ENCODE results near the gene UNC13B. TPM values are rescaled to one million over a fixed set of nuclear protein-coding genes. Genes with fewer than 3 reads are reported as not detected.

The UNC13B gene
- total RNA-seq, 1 donor, result 25.3 TPM

DNA sequence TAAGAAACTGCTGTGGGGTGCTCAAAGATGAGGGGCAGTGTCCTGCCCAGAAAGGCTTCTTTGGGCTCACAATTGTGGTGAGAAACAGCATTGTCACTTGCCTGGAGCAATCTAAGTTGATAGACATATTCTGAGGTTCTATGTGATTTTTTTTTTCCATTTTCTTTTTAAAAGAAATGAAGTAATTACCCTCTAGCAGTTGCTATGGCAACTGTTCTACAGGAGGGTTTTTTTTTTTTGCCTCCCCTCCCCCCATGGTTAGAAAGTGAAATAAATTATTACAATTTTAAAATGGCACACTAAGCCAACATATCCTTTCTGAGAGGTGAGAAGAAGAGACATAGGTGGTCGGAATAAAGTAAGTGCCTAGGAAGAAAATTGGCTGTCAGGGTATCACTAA is 127.0 kb downstream of the UNC13B start:
- Histone ChIP-seq H4K20me1 (ENCODE audit: insufficient read depth, low read length) (no peaks in the 10 kb centered on the region), H3K27ac (ENCODE audit: low read depth, low read length) (no peak overlapping the region), H3K4me1 (ENCODE audit: insufficient read depth, low read length) (no peaks in the 10 kb centered on the region), H3K4me2 (ENCODE audit: insufficient read depth, low read length) (no peak overlapping the region), H3K79me2 (ENCODE audit: insufficient read depth, low read length) (no peaks in the 10 kb centered on the region), H3K4me3 (ENCODE audit: insufficient read depth, low read length) (no peak overlapping the region), H3K27me3 (ENCODE audit: insufficient read depth, low read length) (no peaks in the 10 kb centered on the region), H3K9me3 (ENCODE audit: low read depth, low read length) (no peaks in the 10 kb centered on the region), H2AFZ (ENCODE audit: low read length) (no peak overlapping the region), H3K36me3 (ENCODE audit: insufficient read depth, low read length) (no peaks in the 10 kb centered on the region)
- no peak for DNase-seq (ENCODE audit: insufficient read length, low spot score, missing footprints)
- TF ChIP-seq, protein P1, sequence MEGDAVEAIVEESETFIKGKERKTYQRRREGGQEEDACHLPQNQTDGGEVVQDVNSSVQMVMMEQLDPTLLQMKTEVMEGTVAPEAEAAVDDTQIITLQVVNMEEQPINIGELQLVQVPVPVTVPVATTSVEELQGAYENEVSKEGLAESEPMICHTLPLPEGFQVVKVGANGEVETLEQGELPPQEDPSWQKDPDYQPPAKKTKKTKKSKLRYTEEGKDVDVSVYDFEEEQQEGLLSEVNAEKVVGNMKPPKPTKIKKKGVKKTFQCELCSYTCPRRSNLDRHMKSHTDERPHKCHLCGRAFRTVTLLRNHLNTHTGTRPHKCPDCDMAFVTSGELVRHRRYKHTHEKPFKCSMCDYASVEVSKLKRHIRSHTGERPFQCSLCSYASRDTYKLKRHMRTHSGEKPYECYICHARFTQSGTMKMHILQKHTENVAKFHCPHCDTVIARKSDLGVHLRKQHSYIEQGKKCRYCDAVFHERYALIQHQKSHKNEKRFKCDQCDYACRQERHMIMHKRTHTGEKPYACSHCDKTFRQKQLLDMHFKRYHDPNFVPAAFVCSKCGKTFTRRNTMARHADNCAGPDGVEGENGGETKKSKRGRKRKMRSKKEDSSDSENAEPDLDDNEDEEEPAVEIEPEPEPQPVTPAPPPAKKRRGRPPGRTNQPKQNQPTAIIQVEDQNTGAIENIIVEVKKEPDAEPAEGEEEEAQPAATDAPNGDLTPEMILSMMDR (IDR thresholded peaks at IDR 0.05; ENCODE audit: extremely low read depth, low read depth, low read length), result no peak

DNA sequence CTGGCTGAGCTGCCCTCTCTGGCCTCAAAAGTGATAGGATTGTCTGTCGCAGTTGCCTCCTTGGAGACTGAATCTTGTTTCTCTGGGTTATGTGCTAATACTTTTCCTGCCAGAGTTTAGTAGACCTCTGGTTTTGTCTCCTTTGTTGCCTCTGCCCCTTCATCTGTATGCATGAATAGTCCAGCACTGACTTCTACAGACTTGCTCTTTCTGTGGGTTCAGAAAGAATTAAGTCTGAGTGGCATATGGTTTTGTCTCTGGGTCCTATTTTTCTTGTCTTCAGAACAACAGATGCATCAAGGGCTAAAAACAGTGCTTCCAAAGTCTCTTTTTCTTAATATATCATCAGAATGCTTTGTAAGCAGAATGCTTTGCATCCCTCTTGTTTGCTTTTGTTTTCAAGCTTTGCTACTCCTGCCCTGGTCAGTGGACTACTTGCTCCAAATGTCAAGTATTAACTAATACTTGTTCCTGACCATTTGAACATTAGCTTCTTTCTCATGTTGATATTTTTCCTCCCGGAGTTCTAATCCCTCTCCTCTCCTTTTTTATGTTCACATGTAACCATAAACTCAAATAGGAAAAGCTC is 131.7 kb downstream of the UNC13B start:
- Histone ChIP-seq H3K4me2 (ENCODE audit: insufficient read depth, low read length) (no peak overlapping the region), H3K27ac (ENCODE audit: low read depth, low read length) (no peak overlapping the region), H3K79me2 (ENCODE audit: insufficient read depth, low read length) (no peaks in the 10 kb centered on the region), H4K20me1 (ENCODE audit: insufficient read depth, low read length) (no peaks in the 10 kb centered on the region), H3K4me1 (ENCODE audit: insufficient read depth, low read length) (no peaks in the 10 kb centered on the region), H3K36me3 (ENCODE audit: insufficient read depth, low read length) (no peaks in the 10 kb centered on the region), H3K4me3 (ENCODE audit: insufficient read depth, low read length) (no peak overlapping the region), H3K9me3 (ENCODE audit: low read depth, low read length) (no peaks in the 10 kb centered on the region), H3K27me3 (ENCODE audit: insufficient read depth, low read length) (no peaks in the 10 kb centered on the region), H2AFZ (ENCODE audit: low read length) (no peak overlapping the region)
- TF ChIP-seq, protein P1 (IDR thresholded peaks at IDR 0.05; ENCODE audit: extremely low read depth, low read depth, low read length), result no peak
- no peak for DNase-seq (ENCODE audit: insufficient read length, low spot score, missing footprints)

DNA sequence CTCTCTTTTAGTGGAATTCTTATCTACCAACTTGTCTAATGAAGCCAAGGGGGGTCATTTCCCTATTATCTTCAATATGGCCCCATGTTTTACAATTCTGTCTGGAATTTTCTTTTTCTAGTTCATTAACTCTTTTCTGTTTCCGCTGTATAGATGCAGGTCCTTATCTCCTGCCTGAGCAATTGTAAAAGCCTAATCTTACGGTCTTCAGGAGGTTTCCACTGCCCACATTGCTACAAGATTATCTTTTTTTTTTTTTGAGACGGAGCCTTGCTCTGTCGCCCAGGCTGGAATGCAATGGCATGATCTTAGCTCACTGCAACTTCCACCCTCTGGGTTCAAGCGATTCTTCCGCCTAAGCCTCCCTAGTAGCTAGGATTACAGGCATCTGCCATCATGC is 132.3 kb downstream of the UNC13B start:
- no peak for DNase-seq (ENCODE audit: insufficient read length, low spot score, missing footprints)
- H3K79me2 ChIP-seq (ENCODE audit: insufficient read depth, low read length), result no peaks in the 10 kb centered on the region
- no peak overlapping the region for H2AFZ ChIP-seq (ENCODE audit: low read length)
- H3K4me3 ChIP-seq (ENCODE audit: insufficient read depth, low read length), result no peak overlapping the region
- H3K4me1 ChIP-seq (ENCODE audit: insufficient read depth, low read length), result no peaks in the 10 kb centered on the region
- H3K27me3 ChIP-seq (ENCODE audit: insufficient read depth, low read length), result no peaks in the 10 kb centered on the region
- H3K4me2 ChIP-seq (ENCODE audit: insufficient read depth, low read length), result no peak overlapping the region
- no peaks in the 10 kb centered on the region for H3K9me3 ChIP-seq (ENCODE audit: low read depth, low read length)
- no peaks in the 10 kb centered on the region for H4K20me1 ChIP-seq (ENCODE audit: insufficient read depth, low read length)
- TF ChIP-seq, protein P1 (IDR thresholded peaks at IDR 0.05; ENCODE audit: extremely low read depth, low read depth, low read length), result no peak
- H3K27ac ChIP-seq (ENCODE audit: low read depth, low read length), result no peak overlapping the region
- no peaks in the 10 kb centered on the region for H3K36me3 ChIP-seq (ENCODE audit: insufficient read depth, low read length)

DNA sequence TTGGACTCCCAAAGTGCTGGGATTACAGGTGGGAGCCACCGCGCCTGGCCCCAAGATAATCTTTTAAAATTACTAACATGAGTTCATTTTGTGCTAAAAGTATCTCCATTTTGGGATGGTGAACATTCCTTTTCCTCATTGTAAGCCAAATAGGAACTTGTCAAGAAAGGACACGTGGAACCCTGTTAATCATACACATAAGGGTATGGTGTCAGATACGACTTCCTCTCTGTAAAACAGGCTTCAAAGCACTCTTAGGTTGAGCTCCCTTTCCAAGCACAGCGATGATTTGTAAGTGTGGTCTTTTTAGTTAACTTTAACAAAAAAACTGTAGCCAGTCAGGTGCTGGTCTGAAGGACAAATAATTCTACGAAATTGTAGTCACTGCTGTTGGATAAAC is 132.7 kb downstream of the UNC13B start:
- Histone ChIP-seq H3K79me2 (ENCODE audit: insufficient read depth, low read length) (no peaks in the 10 kb centered on the region), H3K4me2 (ENCODE audit: insufficient read depth, low read length) (no peak overlapping the region), H3K9me3 (ENCODE audit: low read depth, low read length) (no peaks in the 10 kb centered on the region), H3K4me1 (ENCODE audit: insufficient read depth, low read length) (no peaks in the 10 kb centered on the region), H2AFZ (ENCODE audit: low read length) (no peak overlapping the region), H4K20me1 (ENCODE audit: insufficient read depth, low read length) (no peaks in the 10 kb centered on the region), H3K36me3 (ENCODE audit: insufficient read depth, low read length) (no peaks in the 10 kb centered on the region), H3K27ac (ENCODE audit: low read depth, low read length) (no peak overlapping the region), H3K4me3 (ENCODE audit: insufficient read depth, low read length) (no peak overlapping the region), H3K27me3 (ENCODE audit: insufficient read depth, low read length) (no peaks in the 10 kb centered on the region)
- no peak for DNase-seq (ENCODE audit: insufficient read length, low spot score, missing footprints)
- TF ChIP-seq, protein P1 (IDR thresholded peaks at IDR 0.05; ENCODE audit: extremely low read depth, low read depth, low read length), result no peak
